Right lobe of liver (tissue), 6 donors: ENCODE results near the gene CCL16. TPM values are rescaled to one million over a fixed set of nuclear protein-coding genes. Genes with fewer than 3 reads are reported as not detected.
"Not testable (repeated sequence)": the region's sequence is repeated elsewhere in the genome, so short reads cannot be mapped to it uniquely, and the experiment has no call there.

Experiments used
- ATAC-seq, 4 donors: fragments of 200-7000 bp; cut with Tn5 transposase; one replicate each; pipeline ENCODE4 v1.9.1; 2020; ENCODE audit warnings: mild to moderate bottlenecking in 4 of 4, moderate library complexity in 4 of 4
- DNase-seq, 3 donors: peaks; one replicate each; pipeline ENCODE4 v3.0.0-alpha.2; 2020
- H3K27ac ChIP-seq, 3 donors: fragments of 200-600 bp; one replicate each; pipeline ENCODE4 v1.8.0; 2022
- H3K27me3 ChIP-seq, 2 donors: fragments of 200-600 bp; one replicate each; pipeline ENCODE4 v1.8.0; 2022
- H3K36me3 ChIP-seq, 4 donors: fragments of 200-600 bp; sonication (generic) in 1 of 4; one replicate each; pipeline versions ENCODE4 v1.5.1 to v1.8.0; 2017 to 2022; ENCODE audit warnings: control low read depth in 1 of 4
- H3K4me1 ChIP-seq, 4 donors: fragments of 200-600 bp; sonication (generic) in 1 of 4; one replicate each; pipeline versions ENCODE4 v1.5.1 to v1.8.0; 2017 to 2022; ENCODE audit warnings: control low read depth in 1 of 4
- H3K4me3 ChIP-seq, 3 donors: fragments of 200-600 bp; one replicate each; pipeline ENCODE4 v1.8.0; 2022
- H3K9me3 ChIP-seq, 4 donors: fragments of 200-600 bp; sonication (generic) in 1 of 4; one replicate each; pipeline versions ENCODE4 v1.5.1 to v1.8.0; 2017 to 2022; ENCODE audit warnings: control low read depth in 1 of 4
- POLR2A ChIP-seq: fragments of 450-650 bp; IDR thresholded peaks from one replicate; pipeline ENCODE4 v1.6.1; 2017; ENCODE audit warnings: antibody characterized with exemption, mild to moderate bottlenecking
- WGBS: methylation state at CpG from one replicate; pipeline ENCODE4 v1.1.6; 2018; ENCODE audit warnings: low coverage, low lambda C conversion rate; ENCODE audit not compliant: insufficient coverage; ENCODE audit errors: missing lambda C conversion rate; 5-methylcytosine and 5-hydroxymethylcytosine counted together
- intact Hi-C, 2 donors: fragments of 100-400 bp; cut with DNase I; formaldehyde crosslinking; loops; one replicate each; pipeline versions ENCODE4 v1.11.2 to v1.14.1; 2022
- total RNA-seq, 6 experiments: library from RNA; depleted of rRNA in 2 of 6; stranded (reverse); fragments of >200 nt in 2 of 6; fragmentation: NEBNext Ultra II Directional in 3 of 6; extraction: Animal tissue kit (Norgen Biotek cat#: 25700) in 3 of 6; gene quantifications; one replicate each; pipeline versions ENCODE4 v1.1.0 to v1.2.4, GENCODE V29; 2016 to 2023
- TF ChIP-seq, protein P1 (sequence below), 4 donors: fragments of 200-600 bp in 3 of 4; fragments of 450-650 bp in 1 of 4; IDR thresholded peaks; one replicate each; pipeline versions ENCODE4 v1.5.1 to v1.8.0; 2016 to 2022; ENCODE audit warnings: antibody characterized with exemption in 4 of 4, mild to moderate bottlenecking in 2 of 4
- donor health status: DM: no; HTN: yes; CAD: no.
- donor health status: DM: no; HTN: no; CAD: no.
- donor health status: DM: no; HTN: no; CAD: no.
- donor health status: DM: no; HTN: yes; CAD: no.
- donor health status: DM: no; HTN: yes; CAD: no.

Gene CCL16
- total RNA-seq, 6 experiments from 2014 or later = 26.5 to 52.6 (median 36.5) TPM

- WGBS = 48% methylated on average over 3 of the region's 4 CpGs
- no peak for ATAC-seq
Measured at GRCh38 chr17:35944151-35944550, 37.1 kb downstream of the CCL16 start.

DNA sequence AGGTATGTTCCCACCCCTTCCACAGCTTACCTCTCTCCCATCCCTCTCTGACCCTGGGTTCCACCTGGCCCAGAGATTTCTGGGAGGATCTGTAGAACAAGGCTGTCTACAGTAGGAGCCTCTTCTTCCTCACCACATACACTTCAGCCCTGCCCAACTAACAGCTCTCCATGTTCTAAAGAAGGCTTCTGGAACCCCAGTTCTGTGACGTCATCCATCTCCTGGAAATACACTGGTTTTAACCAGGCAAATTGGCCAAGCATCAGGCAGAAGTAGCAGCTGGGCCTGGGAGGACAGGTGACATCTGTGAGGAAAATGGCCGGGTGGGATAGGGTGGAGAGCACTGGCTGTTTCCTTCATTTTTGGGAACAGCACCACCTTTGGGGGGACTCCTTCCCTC lies 37.8 kb downstream of the CCL16 start, which contains the start of gene LYZL6:
Gene LYZL6 (minus strand): TSS at position 177 of the 400 bp plus-strand sequence. CDS start 4,357 bp downstream, outside the sequence.
- Histone ChIP-seq H3K27me3 (no peaks in the 10 kb centered on the region), H3K36me3 (no peaks in the 10 kb centered on the region), H3K27ac (no peak within 1 kb of the TSS), H3K9me3 (no peaks in the 10 kb centered on the region), H3K4me3 (no peak within 1 kb of the TSS), H3K4me1 (peaks cover 0 to 5% (median 0%) of the 10 kb centered on the region in 4 donors)
- intact Hi-C loops = no loop called here
- no peak for ATAC-seq
- DNase-seq = no peak
- TF ChIP-seq, protein P1, sequence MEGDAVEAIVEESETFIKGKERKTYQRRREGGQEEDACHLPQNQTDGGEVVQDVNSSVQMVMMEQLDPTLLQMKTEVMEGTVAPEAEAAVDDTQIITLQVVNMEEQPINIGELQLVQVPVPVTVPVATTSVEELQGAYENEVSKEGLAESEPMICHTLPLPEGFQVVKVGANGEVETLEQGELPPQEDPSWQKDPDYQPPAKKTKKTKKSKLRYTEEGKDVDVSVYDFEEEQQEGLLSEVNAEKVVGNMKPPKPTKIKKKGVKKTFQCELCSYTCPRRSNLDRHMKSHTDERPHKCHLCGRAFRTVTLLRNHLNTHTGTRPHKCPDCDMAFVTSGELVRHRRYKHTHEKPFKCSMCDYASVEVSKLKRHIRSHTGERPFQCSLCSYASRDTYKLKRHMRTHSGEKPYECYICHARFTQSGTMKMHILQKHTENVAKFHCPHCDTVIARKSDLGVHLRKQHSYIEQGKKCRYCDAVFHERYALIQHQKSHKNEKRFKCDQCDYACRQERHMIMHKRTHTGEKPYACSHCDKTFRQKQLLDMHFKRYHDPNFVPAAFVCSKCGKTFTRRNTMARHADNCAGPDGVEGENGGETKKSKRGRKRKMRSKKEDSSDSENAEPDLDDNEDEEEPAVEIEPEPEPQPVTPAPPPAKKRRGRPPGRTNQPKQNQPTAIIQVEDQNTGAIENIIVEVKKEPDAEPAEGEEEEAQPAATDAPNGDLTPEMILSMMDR (IDR thresholded peaks at IDR 0.05) = no peak
- no peak for TF ChIP-seq POLR2A
- 100% methylated on average over 1 of the region's 2 CpGs for WGBS

More at GRCh38 chr17:35944151-35944550, 37.1 kb downstream of the CCL16 start:
- Histone ChIP-seq H3K4me3 (no peak overlapping the region), H3K9me3 (no peaks in the 10 kb centered on the region), H3K27ac (no peak overlapping the region), H3K36me3 (no peaks in the 10 kb centered on the region), H3K27me3 (no peaks in the 10 kb centered on the region), H3K4me1 (peaks cover 0 to 5% (median 0%) of the 10 kb centered on the region in 4 donors)
- intact Hi-C loops = no loop called here
- DNase-seq = no peak
- TF ChIP-seq, protein P1 (IDR thresholded peaks at IDR 0.05) = no peak
- TF ChIP-seq POLR2A = no peak

DNA sequence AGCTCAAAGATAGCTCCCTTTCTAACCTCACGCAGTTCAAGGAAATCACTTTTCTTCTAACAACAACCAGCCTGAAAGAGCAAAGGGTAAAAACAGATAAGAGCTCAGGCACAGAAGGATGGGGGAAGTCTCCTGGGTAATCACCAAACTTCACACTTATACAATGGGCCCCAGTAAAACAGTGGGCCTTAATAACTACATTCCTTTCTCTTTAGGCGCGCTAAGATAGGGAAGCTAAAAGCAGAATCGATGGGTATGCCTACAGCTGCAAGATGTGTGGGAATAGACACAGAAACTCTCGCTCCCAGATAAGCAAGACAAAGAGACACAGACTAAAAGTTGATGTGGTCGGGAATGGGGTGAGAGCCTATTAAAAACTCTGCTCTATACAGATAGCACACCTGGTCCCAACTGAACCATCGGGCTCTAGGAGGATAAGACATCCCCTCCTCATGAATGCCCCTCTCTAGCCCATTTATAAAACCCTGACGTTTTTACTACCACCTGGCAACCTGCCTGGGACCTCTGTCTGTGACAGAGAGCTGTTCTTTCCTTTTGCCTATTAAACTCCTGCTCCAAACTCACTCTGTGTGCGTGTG lies 38.6 kb downstream of the CCL16 start:
- 63% methylated on average over 8 of the region's 9 CpGs for WGBS
- intact Hi-C loops = no loop called here
- Histone ChIP-seq H3K9me3 (no peaks in the 10 kb centered on the region), H3K36me3 (no peaks in the 10 kb centered on the region), H3K27me3 (no peaks in the 10 kb centered on the region), H3K4me1 (peaks cover 0 to 5% (median 0%) of the 10 kb centered on the region in 4 donors), H3K4me3 (no peak overlapping the region), H3K27ac (no peak overlapping the region)
- DNase-seq (no peak), ATAC-seq (no peak)
- TF ChIP-seq, protein P1 (IDR thresholded peaks at IDR 0.05) = no peak
- TF ChIP-seq POLR2A = no peak

GRCh38 chr17:35938492-35938891 lies 42.8 kb downstream of the CCL16 start:
- H3K4me1 ChIP-seq, ATAC-seq, intact Hi-C loops, H3K27me3 ChIP-seq, H3K9me3 ChIP-seq, H3K4me3 ChIP-seq, H3K36me3 ChIP-seq, H3K27ac ChIP-seq, DNase-seq: not testable (repeated sequence)
- no CpG with 5 or more reads among the region's 3 CpGs for WGBS

DNA sequence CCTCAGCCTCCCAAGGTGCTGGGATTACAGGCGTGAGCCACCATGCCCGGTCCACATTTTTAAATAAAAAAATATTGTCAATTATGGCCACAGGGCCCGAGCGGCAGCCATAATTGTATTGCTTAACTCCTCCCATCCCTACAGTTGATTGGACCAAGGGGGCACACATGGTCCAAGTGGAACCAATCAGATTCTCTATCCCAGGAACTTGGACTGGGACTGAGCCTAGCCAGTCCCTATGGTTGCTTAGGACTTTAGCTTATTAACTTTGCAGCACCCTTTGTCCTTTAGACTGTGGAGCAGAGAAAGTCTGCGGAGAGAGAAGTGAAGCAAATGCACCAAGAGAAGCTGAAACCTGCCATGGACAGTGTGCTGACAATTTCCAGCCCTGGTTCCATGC lies 45.2 kb downstream of the CCL16 start:
- no peak for DNase-seq

More for the DNA sequence above, 45.2 kb downstream of the CCL16 start:
- Histone ChIP-seq H3K4me1 (no peaks in the 10 kb centered on the region), H3K36me3 (no peaks in the 10 kb centered on the region), H3K27ac (no peak overlapping the region), H3K27me3 (no peaks in the 10 kb centered on the region), H3K9me3 (no peaks in the 10 kb centered on the region), H3K4me3 (no peak overlapping the region)
- TF ChIP-seq, protein P1 (IDR thresholded peaks at IDR 0.05) = no peak
- no peak for TF ChIP-seq POLR2A
- no peak for ATAC-seq
- intact Hi-C loops = no loop called here
- WGBS = 100% methylated on average over 3 of the region's 5 CpGs
